Measurements from ENCODE around the gene WSB2. TPM values are rescaled to one million over a fixed set of nuclear protein-coding genes. Genes with fewer than 3 reads are reported as not detected.

The WSB2 gene
- total RNA-seq, 2 donors from 2014 or later = 60.7 to 61.7 TPM

DNA sequence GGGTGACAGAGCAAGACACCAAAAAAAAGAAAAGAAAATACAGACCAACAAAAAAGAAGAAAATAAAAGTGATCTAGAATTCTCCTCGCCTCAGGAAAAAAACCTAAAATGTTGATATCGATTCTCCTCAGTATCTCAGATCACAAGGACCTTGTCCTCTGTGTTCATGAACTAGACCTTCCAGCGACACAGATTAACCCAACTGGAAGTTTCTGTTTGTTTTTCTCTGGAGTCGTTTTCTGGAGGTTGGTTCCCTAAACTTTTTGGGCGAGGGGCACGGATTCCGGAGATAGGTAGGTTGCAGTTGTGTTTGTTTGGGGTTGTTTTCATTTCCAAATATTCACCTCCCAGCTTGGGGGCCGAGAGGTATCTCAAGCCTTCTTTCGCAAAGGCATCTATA lies 45.0 kb downstream of the WSB2 start:
- Histone ChIP-seq H3K9me3 (ENCODE audit: control insufficient read depth, low read length) (no peaks in the 10 kb centered on the region), H3K27me3 (ENCODE audit: control insufficient read depth, insufficient read depth, low read length, poor library complexity, severe bottlenecking) (no peaks in the 10 kb centered on the region), H3K36me3 (ENCODE audit: control insufficient read depth, insufficient read depth, low read length) (peaks cover 22% of the 10 kb centered on the region), H3K27ac (ENCODE audit: low read depth, low read length) (no peak overlapping the region), H3K9ac (ENCODE audit: extremely low read depth, low read length, poor library complexity, severe bottlenecking) (no peak overlapping the region), H3K4me1 (ENCODE audit: control insufficient read depth, insufficient read depth, low read length) (no peaks in the 10 kb centered on the region), H3K4me3 (ENCODE audit: low read length) (no peak overlapping the region)
- TF ChIP-seq, protein P1, sequence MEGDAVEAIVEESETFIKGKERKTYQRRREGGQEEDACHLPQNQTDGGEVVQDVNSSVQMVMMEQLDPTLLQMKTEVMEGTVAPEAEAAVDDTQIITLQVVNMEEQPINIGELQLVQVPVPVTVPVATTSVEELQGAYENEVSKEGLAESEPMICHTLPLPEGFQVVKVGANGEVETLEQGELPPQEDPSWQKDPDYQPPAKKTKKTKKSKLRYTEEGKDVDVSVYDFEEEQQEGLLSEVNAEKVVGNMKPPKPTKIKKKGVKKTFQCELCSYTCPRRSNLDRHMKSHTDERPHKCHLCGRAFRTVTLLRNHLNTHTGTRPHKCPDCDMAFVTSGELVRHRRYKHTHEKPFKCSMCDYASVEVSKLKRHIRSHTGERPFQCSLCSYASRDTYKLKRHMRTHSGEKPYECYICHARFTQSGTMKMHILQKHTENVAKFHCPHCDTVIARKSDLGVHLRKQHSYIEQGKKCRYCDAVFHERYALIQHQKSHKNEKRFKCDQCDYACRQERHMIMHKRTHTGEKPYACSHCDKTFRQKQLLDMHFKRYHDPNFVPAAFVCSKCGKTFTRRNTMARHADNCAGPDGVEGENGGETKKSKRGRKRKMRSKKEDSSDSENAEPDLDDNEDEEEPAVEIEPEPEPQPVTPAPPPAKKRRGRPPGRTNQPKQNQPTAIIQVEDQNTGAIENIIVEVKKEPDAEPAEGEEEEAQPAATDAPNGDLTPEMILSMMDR (conservative IDR thresholded peaks at IDR 0.05) = no peak
- H3K27me3 Mint-ChIP-seq (ENCODE audit: insufficient read depth) = peaks cover 2% of the 10 kb centered on the region
- 74 to 78% methylated on average over 4 to 6 of the region's 9 CpGs for WGBS, 2 experiments (ENCODE audit: insufficient coverage in 1 of 2, insufficient read length in 1 of 2)
- H3K36me3 Mint-ChIP-seq (ENCODE audit: low read depth) = peaks cover 17% of the 10 kb centered on the region
- H3K4me1 Mint-ChIP-seq = peaks cover 11% of the 10 kb centered on the region
- peak overlapping the region; percentile 48 for H3K27ac Mint-ChIP-seq
- no peak for DNase-seq
- peak overlapping the region; percentile 82 for H3K4me3 Mint-ChIP-seq
- peaks cover 4% of the 10 kb centered on the region for H3K9me3 Mint-ChIP-seq

DNA sequence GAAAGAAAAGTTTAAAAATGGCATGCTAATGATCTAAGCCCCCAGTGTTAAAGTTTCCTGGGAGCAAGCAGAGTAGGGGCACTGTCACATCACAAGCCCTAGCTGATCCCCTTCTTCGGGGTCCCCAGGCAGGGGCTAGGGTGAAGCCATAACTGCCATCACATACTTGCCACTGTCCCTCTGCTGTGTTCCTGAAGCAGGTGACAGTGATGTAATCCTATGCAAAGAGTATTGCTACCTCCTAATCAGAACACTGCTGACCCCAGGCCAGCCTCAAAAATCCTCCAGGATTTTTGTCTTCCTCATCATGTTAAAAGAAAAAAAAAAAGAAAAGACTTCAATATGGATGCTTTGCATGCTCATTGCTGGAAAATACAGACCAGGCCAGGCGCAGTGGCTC lies 45.7 kb downstream of the WSB2 start:
- no peaks in the 10 kb centered on the region for H3K4me1 ChIP-seq (ENCODE audit: control insufficient read depth, insufficient read depth, low read length)
- no peak overlapping the region for H3K4me3 ChIP-seq (ENCODE audit: low read length)
- Mint-ChIP-seq H3K36me3 (ENCODE audit: low read depth) (peaks cover 12% of the 10 kb centered on the region), H3K4me1 (peaks cover 11% of the 10 kb centered on the region), H3K27me3 (ENCODE audit: insufficient read depth) (peaks cover 2% of the 10 kb centered on the region), H3K9me3 (peaks cover 4% of the 10 kb centered on the region), H3K27ac (no peak overlapping the region), H3K4me3 (no peak overlapping the region)
- DNase-seq = peak; percentile 50
- 97 to 100% methylated on average over 2 of the region's 2 CpGs for WGBS, 2 experiments (ENCODE audit: insufficient coverage in 1 of 2, insufficient read length in 1 of 2)
- TF ChIP-seq, protein P1 (conservative IDR thresholded peaks at IDR 0.05) = no peak
- no peaks in the 10 kb centered on the region for H3K27me3 ChIP-seq (ENCODE audit: control insufficient read depth, insufficient read depth, low read length, poor library complexity, severe bottlenecking)
- H3K36me3 ChIP-seq (ENCODE audit: control insufficient read depth, insufficient read depth, low read length) = peaks cover 15% of the 10 kb centered on the region
- H3K9ac ChIP-seq (ENCODE audit: extremely low read depth, low read length, poor library complexity, severe bottlenecking) = no peak overlapping the region
- H3K9me3 ChIP-seq (ENCODE audit: control insufficient read depth, low read length) = no peaks in the 10 kb centered on the region
- H3K27ac ChIP-seq (ENCODE audit: low read depth, low read length) = no peak overlapping the region

DNA sequence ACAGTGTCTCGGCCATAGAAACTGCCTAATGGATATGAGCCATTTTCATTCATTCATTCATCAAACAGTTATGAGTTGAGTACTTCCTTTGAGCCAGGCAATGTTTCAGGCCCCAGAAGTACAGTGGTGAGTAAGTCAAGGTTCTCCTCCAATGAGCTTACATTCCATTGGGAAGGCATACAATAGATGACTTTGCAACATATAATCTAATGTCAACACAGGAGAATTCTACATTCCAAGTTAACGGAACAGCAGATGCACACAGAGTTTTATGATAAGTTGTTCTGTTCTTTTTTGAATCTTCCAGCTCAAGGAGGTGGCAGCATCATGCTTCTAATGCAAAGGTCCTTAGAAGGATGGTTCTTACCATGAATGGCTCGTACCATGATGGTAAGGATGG lies 47.7 kb downstream of the WSB2 start:
- no peaks in the 10 kb centered on the region for H3K27me3 ChIP-seq (ENCODE audit: control insufficient read depth, insufficient read depth, low read length, poor library complexity, severe bottlenecking)
- no peak overlapping the region for H3K4me3 Mint-ChIP-seq
- H3K36me3 ChIP-seq (ENCODE audit: control insufficient read depth, insufficient read depth, low read length) = no peaks in the 10 kb centered on the region
- H3K9me3 Mint-ChIP-seq = peaks cover 4% of the 10 kb centered on the region
- no peak overlapping the region for H3K4me3 ChIP-seq (ENCODE audit: low read length)
- DNase-seq = no peak
- peaks cover 2% of the 10 kb centered on the region for H3K27me3 Mint-ChIP-seq (ENCODE audit: insufficient read depth)
- WGBS, 2 experiments (ENCODE audit: insufficient coverage in 1 of 2, insufficient read length in 1 of 2) = 90 to 91% methylated on average over 3 of the region's 3 CpGs
- no peaks in the 10 kb centered on the region for H3K9me3 ChIP-seq (ENCODE audit: control insufficient read depth, low read length)
- H3K4me1 ChIP-seq (ENCODE audit: control insufficient read depth, insufficient read depth, low read length) = no peaks in the 10 kb centered on the region
- no peak overlapping the region for H3K27ac ChIP-seq (ENCODE audit: low read depth, low read length)
- TF ChIP-seq, protein P1 (conservative IDR thresholded peaks at IDR 0.05) = no peak
- no peak overlapping the region for H3K27ac Mint-ChIP-seq
- peaks cover 4% of the 10 kb centered on the region for H3K36me3 Mint-ChIP-seq (ENCODE audit: low read depth)
- no peak overlapping the region for H3K9ac ChIP-seq (ENCODE audit: extremely low read depth, low read length, poor library complexity, severe bottlenecking)
- H3K4me1 Mint-ChIP-seq = peaks cover 11% of the 10 kb centered on the region
